Adrenal gland (tissue), 5 donors: ENCODE data around the gene DCLK2.

Source experiments
- POLR2A ChIP-seq, 2 donors: fragments of 450-650 bp; IDR thresholded peaks; one replicate each; pipeline ENCODE4 v1.6.1; 2017; ENCODE audit warnings: antibody characterized with exemption in 2 of 2, mild to moderate bottlenecking in 2 of 2, moderate library complexity in 1 of 2
- TF ChIP-seq, protein P1 (sequence below), 6 experiments: fragments of 450-650 bp in 4 of 6; fragments of 200-600 bp in 2 of 6; sonication (generic) in 1 of 6; IDR thresholded peaks; 1 replicate in 5 of 6; 2 replicates in 1 of 6; pipeline versions ENCODE4 v1.5.1 to v1.8.0; 2016 to 2021; ENCODE audit warnings: antibody characterized with exemption in 6 of 6, mild to moderate bottlenecking in 2 of 6, moderate library complexity in 1 of 6
- donor health status: DM: no; HTN: no; CAD: no.

DNA sequence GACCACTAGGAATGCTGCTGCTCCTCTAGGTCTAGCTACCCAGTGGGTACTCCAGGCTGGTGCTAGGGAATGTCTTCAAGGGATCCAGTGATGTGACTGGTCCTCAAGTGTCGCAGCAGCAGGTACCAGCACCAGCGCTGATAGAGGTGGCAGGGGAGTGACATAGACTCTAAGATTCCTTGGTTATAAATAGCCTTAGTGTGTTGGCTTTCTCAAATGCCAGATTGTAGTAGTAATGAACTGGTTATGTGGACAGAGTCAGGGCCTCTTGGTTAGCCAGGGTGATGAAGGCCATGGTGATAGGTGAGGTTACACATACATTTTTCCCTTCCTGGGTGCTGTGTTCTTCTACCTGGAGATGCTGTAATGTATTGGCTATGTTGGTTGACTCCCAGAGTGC lies 38.3 kb downstream of the DCLK2 start:
- TF ChIP-seq, protein P1, sequence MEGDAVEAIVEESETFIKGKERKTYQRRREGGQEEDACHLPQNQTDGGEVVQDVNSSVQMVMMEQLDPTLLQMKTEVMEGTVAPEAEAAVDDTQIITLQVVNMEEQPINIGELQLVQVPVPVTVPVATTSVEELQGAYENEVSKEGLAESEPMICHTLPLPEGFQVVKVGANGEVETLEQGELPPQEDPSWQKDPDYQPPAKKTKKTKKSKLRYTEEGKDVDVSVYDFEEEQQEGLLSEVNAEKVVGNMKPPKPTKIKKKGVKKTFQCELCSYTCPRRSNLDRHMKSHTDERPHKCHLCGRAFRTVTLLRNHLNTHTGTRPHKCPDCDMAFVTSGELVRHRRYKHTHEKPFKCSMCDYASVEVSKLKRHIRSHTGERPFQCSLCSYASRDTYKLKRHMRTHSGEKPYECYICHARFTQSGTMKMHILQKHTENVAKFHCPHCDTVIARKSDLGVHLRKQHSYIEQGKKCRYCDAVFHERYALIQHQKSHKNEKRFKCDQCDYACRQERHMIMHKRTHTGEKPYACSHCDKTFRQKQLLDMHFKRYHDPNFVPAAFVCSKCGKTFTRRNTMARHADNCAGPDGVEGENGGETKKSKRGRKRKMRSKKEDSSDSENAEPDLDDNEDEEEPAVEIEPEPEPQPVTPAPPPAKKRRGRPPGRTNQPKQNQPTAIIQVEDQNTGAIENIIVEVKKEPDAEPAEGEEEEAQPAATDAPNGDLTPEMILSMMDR (IDR thresholded peaks at IDR 0.05) = no peak
- no peak for TF ChIP-seq POLR2A (IDR thresholded peaks at IDR 0.05)
